IMR-90 (cell line): ENCODE data around the gene COL3A1. TPM values are rescaled to one million over a fixed set of nuclear protein-coding genes. Genes with fewer than 3 reads are reported as not detected.

Experiments
- ATAC-seq: fragments of 200-7000 bp; cut with Tn5 transposase; 2 replicates; pipeline ENCODE4 v1.9.1; 2020; ENCODE audit warnings: low read depth, mild to moderate bottlenecking, moderate library complexity
- BruUV-seq: library from RNA; stranded (reverse); fragments of 400-500 nt; replicated peaks from 2 replicates; lab custom pipeline; 2021; lab: Mats Ljungman, UMichigan
- CTCF ChIA-PET: fragments of 300-600 bp; formaldehyde crosslinking; extraction: SDS; loops from one replicate; lab custom pipeline; 2021; ENCODE audit warnings: antibody characterized with exemption; lab: Yijun Ruan, JAX
- POLR2A ChIA-PET: fragments of 300-600 bp; sonication (Branson Sonifier 250); formaldehyde crosslinking; loops from one replicate; lab custom pipeline; 2022; ENCODE audit warnings: antibody characterized with exemption; ENCODE audit not compliant: unreplicated experiment; lab: Charles Lee
- DNase-seq: peaks from one replicate; pipeline ENCODE4 v3.0.0; 2013
- H2AFZ ChIP-seq: replicated peaks from 2 replicates; pipeline ENCODE3; 2013; ENCODE audit warnings: low read length, mild to moderate bottlenecking; ENCODE audit not compliant: poor library complexity
- H2AK5ac ChIP-seq: 2 replicates; pipeline ENCODE4 v1.6.1; 2013; ENCODE audit warnings: low read depth, low read length, inconsistent platforms
- H2AK9ac ChIP-seq: replicated peaks from 2 replicates; pipeline ENCODE3; 2013; ENCODE audit warnings: mild to moderate bottlenecking, low read depth, low read length, moderate library complexity; ENCODE audit not compliant: poor library complexity
- H2BK120ac ChIP-seq: 2 replicates; pipeline ENCODE4 v1.6.1; 2013; ENCODE audit warnings: low read depth, low read length, inconsistent platforms
- H2BK15ac ChIP-seq: 3 replicates; pipeline ENCODE4 v1.6.1; 2013; ENCODE audit warnings: low read depth, low read length, inconsistent platforms
- H2BK20ac ChIP-seq: 2 replicates; pipeline ENCODE4 v1.6.1; 2013; ENCODE audit warnings: low read depth, mild to moderate bottlenecking, inconsistent platforms, low read length, moderate library complexity
- H2BK5ac ChIP-seq: 2 replicates; pipeline ENCODE4 v1.6.1; 2013; ENCODE audit warnings: mild to moderate bottlenecking, low read depth, low read length, inconsistent platforms; ENCODE audit not compliant: poor library complexity, severe bottlenecking
- H3K14ac ChIP-seq: replicated peaks from 2 replicates; pipeline ENCODE4 v1.6.1; 2013; ENCODE audit warnings: low read depth, low read length, inconsistent platforms
- H3K18ac ChIP-seq: 2 replicates; pipeline ENCODE4 v1.6.1; 2013; ENCODE audit warnings: low read depth, low read length, control low read depth
- H3K23ac ChIP-seq: 2 replicates; pipeline ENCODE4 v1.6.1; 2013; ENCODE audit warnings: low read depth, low read length, inconsistent platforms
- H3K27ac ChIP-seq: 2 replicates; pipeline ENCODE4 v1.5.1; 2013; ENCODE audit warnings: mild to moderate bottlenecking, control low read depth, low read length; ENCODE audit not compliant: insufficient read depth
- H3K27me3 ChIP-seq: 2 replicates; pipeline ENCODE4 v1.6.1; 2013; ENCODE audit warnings: low read length; ENCODE audit not compliant: control insufficient read depth, insufficient read depth
- H3K36me3 ChIP-seq: 2 replicates; pipeline ENCODE4 v1.6.1; 2013; ENCODE audit warnings: low read length, mixed read lengths; ENCODE audit not compliant: control insufficient read depth, insufficient read depth
- H3K4ac ChIP-seq: 2 replicates; pipeline ENCODE4 v1.6.1; 2013; ENCODE audit warnings: low read depth, low read length, inconsistent platforms
- H3K4me1 ChIP-seq: 2 replicates; pipeline ENCODE4 v1.6.1; 2013; ENCODE audit warnings: low read length, mixed read lengths; ENCODE audit not compliant: control insufficient read depth, insufficient read depth
- H3K4me2 ChIP-seq: 2 replicates; pipeline ENCODE4 v1.6.1; 2013; ENCODE audit warnings: low read depth, mild to moderate bottlenecking, control low read depth, low read length, moderate library complexity
- H3K4me3 ChIP-seq: 2 replicates; pipeline ENCODE4 v1.5.1; 2013; ENCODE audit warnings: low read depth, mild to moderate bottlenecking, control low read depth, low read length, moderate library complexity; ENCODE audit not compliant: insufficient read depth
- H3K56ac ChIP-seq: 2 replicates; pipeline ENCODE4 v1.6.1; 2013; ENCODE audit warnings: low read length, inconsistent platforms; ENCODE audit not compliant: insufficient read depth; ENCODE audit errors: extremely low read depth
- H3K79me1 ChIP-seq, 2 experiments: 2 replicates each; pipeline ENCODE4 v1.6.1; 2013; ENCODE audit warnings: low read length in 2 of 2, inconsistent platforms in 1 of 2, low read depth in 1 of 2
- H3K9ac ChIP-seq: 2 replicates; pipeline ENCODE4 v1.6.1; 2013; ENCODE audit warnings: low read depth, low read length, control low read depth
- H3K9me1 ChIP-seq: 2 replicates; pipeline ENCODE4 v1.6.1; 2013; ENCODE audit warnings: low read length, inconsistent platforms; ENCODE audit not compliant: insufficient read depth
- H3K9me3 ChIP-seq: 2 replicates; pipeline ENCODE4 v1.6.1; 2013; ENCODE audit warnings: low read length; ENCODE audit not compliant: control insufficient read depth, insufficient read depth
- H4K20me1 ChIP-seq: 2 replicates; pipeline ENCODE4 v1.6.1; 2013; ENCODE audit warnings: low read length, inconsistent platforms; ENCODE audit not compliant: insufficient read depth
- H4K5ac ChIP-seq: 2 replicates; pipeline ENCODE4 v1.6.1; 2013; ENCODE audit warnings: mild to moderate bottlenecking, low read depth, low read length, control low read depth
- H4K8ac ChIP-seq, 2 experiments: 2 replicates each; pipeline ENCODE4 v1.6.1; 2013; ENCODE audit warnings: low read depth in 2 of 2, low read length in 2 of 2, control low read depth in 1 of 2, inconsistent platforms in 1 of 2
- H4K91ac ChIP-seq: 2 replicates; pipeline ENCODE4 v1.6.1; 2013; ENCODE audit warnings: low read depth, low read length, inconsistent platforms; ENCODE audit not compliant: insufficient read depth
- BHLHE40 ChIP-seq: fragments of 150-350 bp; IDR thresholded peaks from 2 replicates; pipeline ENCODE4 v1.6.1; 2016; ENCODE audit warnings: mild to moderate bottlenecking, low read depth, low read length
- CEBPB ChIP-seq: IDR thresholded peaks from 2 replicates; pipeline ENCODE4 v1.6.1; 2012; ENCODE audit warnings: low read depth, low read length, improper control_type of control experiment
- CHD1 ChIP-seq: IDR thresholded peaks from 2 replicates; pipeline ENCODE4 v1.6.1; 2012; ENCODE audit warnings: low read depth, low read length, improper control_type of control experiment
- CTCF ChIP-seq: conservative IDR thresholded peaks from 2 replicates; pipeline ENCODE4 v1.5.1; 2012; ENCODE audit warnings: mild to moderate bottlenecking, low read depth, low read length, improper control_type of control experiment
- ELK1 ChIP-seq: fragments of 150-350 bp; IDR thresholded peaks from 2 replicates; pipeline ENCODE4 v1.6.1; 2016; ENCODE audit warnings: low read depth, mild to moderate bottlenecking, low read length, moderate library complexity, borderline replicate concordance
- FOS ChIP-seq: fragments of 150-350 bp; IDR thresholded peaks from 2 replicates; pipeline ENCODE4 v1.6.1; 2016; ENCODE audit warnings: low read depth, low read length
- MAFK ChIP-seq: IDR thresholded peaks from 2 replicates; pipeline ENCODE4 v1.6.1; 2012; ENCODE audit warnings: low read depth, low read length, improper control_type of control experiment
- MAZ ChIP-seq: IDR thresholded peaks from 2 replicates; pipeline ENCODE4 v1.6.1; 2012; ENCODE audit warnings: low read depth, mild to moderate bottlenecking, low read length, improper control_type of control experiment, moderate library complexity, borderline replicate concordance
- MXI1 ChIP-seq: IDR thresholded peaks from 2 replicates; pipeline ENCODE4 v1.6.1; 2012; ENCODE audit warnings: low read depth, mild to moderate bottlenecking, low read length, moderate library complexity, borderline replicate concordance
- NFE2L2 ChIP-seq: fragments of 150-350 bp; IDR thresholded peaks from 2 replicates; pipeline ENCODE4 v1.6.1; 2016; ENCODE audit warnings: low read depth, mild to moderate bottlenecking, low read length
- POLR2A ChIP-seq: IDR thresholded peaks from 2 replicates; pipeline ENCODE4 v1.6.1; 2012; ENCODE audit warnings: mild to moderate bottlenecking, low read depth, low read length
- RAD21 ChIP-seq: IDR thresholded peaks from 2 replicates; pipeline ENCODE4 v1.6.1; 2012; ENCODE audit warnings: low read length, improper control_type of control experiment
- RCOR1 ChIP-seq: IDR thresholded peaks from 2 replicates; pipeline ENCODE4 v1.6.1; 2012; ENCODE audit warnings: mild to moderate bottlenecking, low read length, improper control_type of control experiment; ENCODE audit not compliant: insufficient replicate concordance
- RFX5 ChIP-seq: IDR thresholded peaks from 2 replicates; pipeline ENCODE4 v1.8.0; 2012; ENCODE audit warnings: low read depth, mild to moderate bottlenecking, low read length, moderate library complexity
- SMC3 ChIP-seq: fragments of 150-350 bp; IDR thresholded peaks from 2 replicates; pipeline ENCODE4 v1.6.1; 2016; ENCODE audit warnings: low read depth, mild to moderate bottlenecking, antibody characterized with exemption, low read length, moderate library complexity
- USF2 ChIP-seq: fragments of 150-350 bp; IDR thresholded peaks from 2 replicates; pipeline ENCODE4 v1.6.1; 2017; ENCODE audit warnings: mild to moderate bottlenecking, antibody characterized with exemption, low read length, low read depth
- WGBS, 2 experiments: methylation state at CpG; one replicate each; pipeline versions ENCODE4 v1.1.5 to v1.1.7; 2013; ENCODE audit warnings: missing lambda C conversion rate in 2 of 2; ENCODE audit not compliant: insufficient read length in 1 of 2; ENCODE audit errors: extremely low coverage in 2 of 2; 5-methylcytosine and 5-hydroxymethylcytosine counted together
- dilution Hi-C: fragments of 300-500 bp; cut with HindIII; formaldehyde crosslinking; loops from one replicate; pipeline ENCODE4 v1.14.3; 2018; ENCODE audit warnings: low sequenced_read_pairs; ENCODE audit not compliant: unreplicated experiment
- in situ Hi-C: fragments of 300-500 bp; cut with MboI; formaldehyde crosslinking; loops from 3 replicates; pipeline ENCODE4 v1.14.3; 2019; ENCODE audit warnings: low sequenced_read_pairs, inconsistent platforms, mixed read lengths
- intact Hi-C: fragments of 100-400 bp; cut with micrococcal nuclease; formaldehyde crosslinking; loops from 2 replicates; pipeline ENCODE4 v1.10.0; 2022
- polyA plus RNA-seq, 3 experiments: library from polyadenylated mRNA; depleted of rRNA; stranded (reverse); fragments of >200 nt; gene quantifications; 2 replicates each; pipeline ENCODE4 v1.2.3, GENCODE V29; 2012; ENCODE audit warnings: low replicate concordance in 1 of 3
- total RNA-seq: library from RNA; depleted of rRNA; stranded (reverse); fragments of >200 nt; gene quantifications from 2 replicates; pipeline ENCODE4 v1.2.3, GENCODE V29; 2012

Gene COL3A1
- total and polyA plus RNA-seq, 2 of the 4 experiments (the other 2 are of a cell fraction), result 402 to 408 TPM

- Histone ChIP-seq H3K4ac (no peak overlapping the region), H3K27me3 (no peaks in the 10 kb centered on the region), H3K9ac (no peak overlapping the region), H3K4me2 (no peak overlapping the region), H3K18ac (no peak overlapping the region), H3K79me1 (no peaks in the 10 kb centered on the region), H3K4me1 (peaks cover 3% of the 10 kb centered on the region), H2AK9ac (no peak overlapping the region), H4K20me1 (no peaks in the 10 kb centered on the region), H3K14ac (no peak overlapping the region), H4K5ac (no peak overlapping the region), H2BK5ac (no peak overlapping the region), H3K56ac (no peak overlapping the region; the same call in 1 of the 2 replicates), H2BK120ac (no peak overlapping the region), H2AFZ (no peak overlapping the region), H2BK20ac (no peak overlapping the region), H3K4me3 (no peak overlapping the region), H3K9me1 (no peaks in the 10 kb centered on the region), H2AK5ac (no peak overlapping the region), H2BK15ac (no peak overlapping the region), H4K8ac (no peak overlapping the region), H4K91ac (no peak overlapping the region), H3K36me3 (no peaks in the 10 kb centered on the region), H3K23ac (no peak overlapping the region), H3K9me3 (no peaks in the 10 kb centered on the region), H3K27ac (no peak overlapping the region)
- ATAC-seq (no peak), DNase-seq (no peak)
- intact Hi-C loops, result no loop called here
- dilution Hi-C loops, result no loop called here
- WGBS, 2 experiments, result no CpG with 5 or more reads among the region's 1 CpG
- in situ Hi-C loops, result no loop called here
- CTCF ChIA-PET, result no interaction called here
- TF ChIP-seq USF2 (no peak), CHD1 (no peak), FOS (no peak), ELK1 (no peak), SMC3 (no peak), RAD21 (no peak), POLR2A (no peak), CEBPB (no peak), MXI1 (no peak), RCOR1 (no peak), BHLHE40 (no peak), RFX5 (no peak), MAZ (no peak), NFE2L2 (no peak), CTCF (no peak), MAFK (no peak)
- POLR2A ChIA-PET, result no interaction called here
- no TSS peak for BruUV-seq
Measured at GRCh38 chr2:188964976-188965546, 9.1 kb upstream of the COL3A1 start.
